PC-3 (cell line): Measurements from ENCODE around the gene LAMC2.

ENCODE experiments used
- CTCF ChIP-seq: fragments of 300-600 bp; sonication (generic); conservative IDR thresholded peaks from 2 replicates; pipeline ENCODE4 v1.5.1; 2017; ENCODE audit warnings: antibody characterized with exemption, low read depth, mild to moderate bottlenecking, low read length
- EZH2 ChIP-seq: fragments of 300-600 bp; sonication (generic); IDR thresholded peaks from one replicate; pipeline ENCODE4 v1.6.1; 2017; ENCODE audit warnings: antibody characterized with exemption, mild to moderate bottlenecking, low read length; ENCODE audit not compliant: unreplicated experiment
- EZH2phosphoT487 ChIP-seq: fragments of 300-600 bp; sonication (generic); IDR thresholded peaks from 2 replicates; pipeline ENCODE4 v1.6.1; 2018; ENCODE audit warnings: mild to moderate bottlenecking, antibody characterized with exemption, low read length, borderline replicate concordance

- TF ChIP-seq CTCF, result no peak
- TF ChIP-seq EZH2phosphoT487, result no peak
- no peak for TF ChIP-seq EZH2
Measured at GRCh38 chr1:183244466-183244865, 58.4 kb downstream of the LAMC2 start.
